Measurements from ENCODE around the gene LRRC43.

Gene LRRC43

GRCh38 chr12:122228092-122228491 is 45.2 kb downstream of the LRRC43 start:
- no peak for DNase-seq

DNA sequence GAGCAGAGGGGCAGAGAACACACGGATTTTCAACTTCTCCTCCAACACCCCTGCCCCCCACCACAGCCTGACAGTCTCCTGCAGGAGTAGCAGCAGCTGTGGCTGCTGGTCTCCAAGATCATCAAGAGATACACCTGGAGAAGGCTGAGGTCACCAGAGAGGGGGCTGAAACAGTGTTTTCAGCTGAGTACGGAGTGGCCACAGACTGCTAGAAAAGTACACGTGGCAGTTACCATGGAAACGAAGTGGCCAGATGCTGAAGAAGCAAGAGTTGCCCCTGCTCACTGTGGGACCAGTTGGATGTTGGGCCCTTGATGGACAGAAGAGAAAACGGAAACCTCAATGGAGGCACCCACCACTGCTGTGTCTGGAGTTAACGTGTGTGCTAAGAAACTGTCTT is 47.9 kb downstream of the LRRC43 start:
- no peak for DNase-seq

GRCh38 chr12:122232691-122233090 is 49.8 kb downstream of the LRRC43 start:
- DNase-seq, result no peak

DNA sequence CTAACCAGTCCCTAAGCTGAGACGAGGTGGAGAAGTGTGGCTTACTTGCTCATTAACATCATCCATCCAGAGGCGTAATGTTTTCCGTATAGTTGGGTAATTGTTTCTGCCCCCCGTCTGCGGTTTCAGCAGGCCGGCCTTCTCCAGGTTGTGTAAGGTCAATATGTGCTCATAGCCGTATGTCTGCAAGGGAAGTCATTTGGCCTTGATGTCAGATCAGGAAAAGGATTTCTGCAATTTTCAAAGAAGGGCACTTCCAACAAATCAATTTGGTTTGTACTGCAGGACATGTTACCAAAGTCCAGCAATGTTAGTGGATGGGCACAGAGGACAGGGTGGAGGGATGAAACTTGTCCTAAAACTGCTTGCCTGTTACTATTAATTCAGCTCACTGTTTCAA is 52.8 kb downstream of the LRRC43 start:
- DNase-seq, result no peak

DNA sequence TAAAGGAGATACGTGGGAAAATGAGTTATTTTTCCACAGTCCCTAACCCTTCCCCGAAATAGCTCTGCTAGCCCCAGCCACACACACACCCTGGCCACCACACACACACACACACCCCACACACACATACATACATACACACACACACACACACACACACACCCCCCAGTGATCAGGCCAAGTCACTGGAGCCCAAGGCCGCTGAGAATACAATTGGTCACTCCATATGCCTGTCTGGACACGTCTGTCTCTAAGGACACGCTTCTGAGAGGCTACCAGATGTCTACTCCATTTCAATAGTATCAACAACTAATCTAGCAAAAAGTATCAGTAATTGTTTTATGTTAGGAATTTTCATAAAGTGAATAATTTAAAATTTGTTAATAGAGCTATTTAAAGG is 55.9 kb downstream of the LRRC43 start:
- DNase-seq, result no peak

- DNase-seq, result no peak
Measured at GRCh38 chr12:122243965-122244364, 61.0 kb downstream of the LRRC43 start.

DNA sequence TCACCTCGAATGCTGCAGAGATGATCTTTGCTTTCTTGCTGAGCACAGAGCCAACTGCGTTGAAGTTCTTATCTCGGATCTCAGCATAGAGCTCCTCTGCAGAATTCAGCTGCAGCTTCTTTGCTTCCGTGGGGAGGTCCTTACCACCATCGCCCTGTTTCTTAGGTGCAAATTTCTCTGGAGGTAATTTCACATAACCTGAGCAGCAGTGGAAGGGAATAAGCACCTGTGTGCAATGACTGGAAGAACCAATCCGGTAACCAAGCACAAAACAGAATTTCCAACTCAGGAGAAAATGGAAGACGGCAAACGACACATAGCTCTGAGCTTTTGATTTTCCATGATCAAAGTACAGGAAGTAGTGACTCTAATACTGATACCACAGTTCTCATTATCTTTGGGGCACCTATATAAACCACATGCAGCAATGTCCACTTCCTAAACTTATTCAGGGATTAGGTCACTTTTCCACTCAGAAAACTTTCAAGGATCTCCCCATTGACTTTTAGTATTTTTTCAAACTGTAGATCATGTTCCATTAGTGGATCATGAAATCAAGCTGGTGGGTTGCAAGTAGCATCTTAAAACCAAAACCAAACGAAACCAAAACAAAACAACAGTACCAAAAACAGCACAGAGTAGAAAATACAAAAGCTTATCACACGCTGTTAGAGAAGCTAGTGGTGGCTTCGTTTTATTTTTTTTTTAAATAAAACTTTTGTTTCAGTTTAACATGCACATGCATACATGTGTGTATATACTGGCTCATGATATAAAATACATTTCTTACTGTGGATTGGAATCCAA is 61.8 kb downstream of the LRRC43 start:
- DNase-seq, result no peak

DNA sequence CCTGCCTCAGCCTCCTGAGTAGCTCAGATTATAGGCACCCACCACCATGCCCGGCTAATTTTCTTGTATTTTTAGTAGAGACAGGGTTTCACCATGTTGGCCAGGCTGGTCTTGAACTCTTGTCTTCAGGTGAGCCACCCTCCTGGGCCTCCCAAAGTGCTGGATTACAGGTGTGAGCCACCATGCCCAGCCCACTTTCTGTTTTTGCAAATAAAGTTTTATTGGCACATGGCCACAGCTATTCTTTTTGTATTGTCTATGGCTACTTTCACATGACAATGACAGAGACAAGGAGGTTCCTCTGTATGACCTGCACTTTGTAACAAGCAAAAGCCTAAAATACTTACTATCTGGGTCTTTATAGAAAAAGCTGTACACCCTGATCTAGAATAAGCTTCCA is 62.6 kb downstream of the LRRC43 start:
- DNase-seq, result no peak

DNA sequence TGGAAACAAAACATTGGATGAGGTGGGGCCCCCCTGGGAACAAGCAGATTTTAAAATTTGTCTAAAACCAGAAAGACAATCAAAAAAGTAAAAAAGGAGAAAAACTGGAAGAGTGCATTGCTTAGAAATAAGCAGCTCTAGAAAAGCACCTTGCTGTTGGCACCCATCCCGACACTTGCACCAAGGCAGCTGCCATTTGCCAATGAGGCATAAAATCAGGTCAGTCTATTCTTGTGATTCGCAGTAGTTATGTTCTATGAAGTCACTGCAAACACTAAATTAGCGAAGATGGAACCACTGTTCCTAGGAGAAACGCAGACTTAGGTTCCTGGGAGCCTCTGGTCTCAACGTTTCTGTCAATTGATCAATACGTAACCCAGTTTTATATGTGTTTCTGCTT is 67.1 kb downstream of the LRRC43 start:
- no peak for DNase-seq

DNA sequence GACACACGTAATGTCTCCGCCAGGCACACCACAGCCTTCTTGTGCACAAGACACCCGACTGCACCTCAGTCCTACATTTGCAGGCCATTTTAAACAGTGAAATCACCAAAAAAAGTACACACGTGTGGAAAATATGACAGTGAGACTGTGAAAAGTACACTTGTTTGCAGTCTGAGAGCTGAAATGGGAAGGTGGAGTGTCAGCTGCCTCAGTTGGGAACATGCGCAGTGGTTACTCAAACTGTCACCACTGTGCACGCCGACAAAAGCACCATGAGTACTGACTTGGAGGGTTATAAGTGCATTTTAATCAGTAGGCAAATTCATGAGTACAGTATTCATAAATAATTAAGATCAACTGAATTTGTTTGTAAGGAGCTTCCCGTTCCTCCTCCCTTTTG is 67.6 kb downstream of the LRRC43 start:
- no peak for DNase-seq

All from activated CD8-positive, alpha-beta memory T cell treated with anti-CD3 and anti-CD28 coated beads, Interleukin-2, amount 50 U/mL, for 4 hours (primary cell).